Stimulated activated CD8-positive, alpha-beta memory T cell treated with anti-CD3 and anti-CD28 coated beads, Interleukin-7, amount 100 ng/mL, for 24 hours (primary cell): Measurements from ENCODE around the gene ZSWIM4.
A peak's percentile ranks its signal among the peaks of the same experiment; 100 is the strongest.
"Not testable (repeated sequence)": the region's sequence is repeated elsewhere in the genome, so short reads cannot be mapped to it uniquely, and the experiment has no call there.

ENCODE experiments used
- DNase-seq: peaks from one replicate; pipeline ENCODE4 v3.0.0-alpha.2; 2020; ENCODE audit warnings: low read depth

ZSWIM4 gene

GRCh38 chr19:13778398-13778797, 16.8 kb upstream of the ZSWIM4 start:
- no peak for DNase-seq

GRCh38 chr19:13778847-13779246, 16.4 kb upstream of the ZSWIM4 start:
- DNase-seq, result no peak

- not testable (repeated sequence) for DNase-seq
These were observed 15.4 kb upstream of the ZSWIM4 start for GRCh38 chr19:13779794-13780193.

- no peak for DNase-seq
These were observed 13.7 kb upstream of the ZSWIM4 start for GRCh38 chr19:13781547-13781946.

- DNase-seq, result no peak
These were observed 12.7 kb upstream of the ZSWIM4 start for GRCh38 chr19:13782537-13782936.

- DNase-seq, result no peak
These were observed 11.4 kb upstream of the ZSWIM4 start for GRCh38 chr19:13783565-13784500.

GRCh38 chr19:13784731-13785452, 10.4 kb upstream of the ZSWIM4 start:
- DNase-seq, result peak; percentile 45

- no peak for DNase-seq
These were observed 6.3 kb upstream of the ZSWIM4 start for GRCh38 chr19:13788991-13789390.

GRCh38 chr19:13790354-13790753, 4.9 kb upstream of the ZSWIM4 start:
- DNase-seq, result no peak

GRCh38 chr19:13793317-13793716, 1.9 kb upstream of the ZSWIM4 start:
- not testable (repeated sequence) for DNase-seq

- DNase-seq, result no peak
These were observed 866 bp upstream of the ZSWIM4 start for GRCh38 chr19:13794398-13794756.

GRCh38 chr19:13795595-13796300, 505 bp downstream of the ZSWIM4 start:
- DNase-seq, result no peak

- no peak for DNase-seq
These were observed 1.2 kb downstream of the ZSWIM4 start for GRCh38 chr19:13796301-13797057.

GRCh38 chr19:13797058-13797440, 1.8 kb downstream of the ZSWIM4 start:
- DNase-seq, result no peak

GRCh38 chr19:13797870-13798269, 2.6 kb downstream of the ZSWIM4 start:
- no peak for DNase-seq

- no peak for DNase-seq
These were observed 4.4 kb downstream of the ZSWIM4 start for GRCh38 chr19:13799669-13800068.

- no peak for DNase-seq
These were observed 7.8 kb downstream of the ZSWIM4 start for GRCh38 chr19:13803038-13803437.

- DNase-seq, result no peak
These were observed 9.8 kb downstream of the ZSWIM4 start for GRCh38 chr19:13804830-13805683.

GRCh38 chr19:13806728-13807127, 11.5 kb downstream of the ZSWIM4 start:
- DNase-seq, result no peak

GRCh38 chr19:13807421-13808021, 12.3 kb downstream of the ZSWIM4 start:
- no peak for DNase-seq

- no peak for DNase-seq
These were observed 13.6 kb downstream of the ZSWIM4 start for GRCh38 chr19:13808856-13809255.
